ENCODE results near the gene CADPS. TPM values are rescaled to one million over a fixed set of nuclear protein-coding genes. Genes with fewer than 3 reads are reported as not detected.

The CADPS gene
- total and polyA plus RNA-seq, 8 donors: 0.50 to 2.9 (median 2.2) TPM

GRCh38 chr3:62827550-62827949, 47.7 kb downstream of the CADPS start:
- no peaks in the 10 kb centered on the region for H3K36me3 ChIP-seq
- no peaks in the 10 kb centered on the region for H3K4me1 ChIP-seq
- no peak overlapping the region for H3K27ac ChIP-seq
- H3K4me3 ChIP-seq: no peak overlapping the region
- no peak for ATAC-seq
- intact Hi-C loops (cut with DNase I): no loop called here
- no peak for DNase-seq
- TF ChIP-seq CTCF (IDR thresholded peaks at IDR 0.05): no peak
- H3K9me3 ChIP-seq: no peaks in the 10 kb centered on the region
- no peaks in the 10 kb centered on the region for H3K27me3 ChIP-seq

- Histone ChIP-seq H3K4me1 (no peaks in the 10 kb centered on the region), H3K27me3 (no peaks in the 10 kb centered on the region), H3K9me3 (no peaks in the 10 kb centered on the region), H3K36me3 (no peaks in the 10 kb centered on the region), H3K4me3 (no peak overlapping the region), H3K27ac (no peak overlapping the region)
- no peak for TF ChIP-seq CTCF (IDR thresholded peaks at IDR 0.05)
- no peak for ATAC-seq
- DNase-seq: no peak
- intact Hi-C loops (cut with DNase I): no loop called here
Observed at GRCh38 chr3:62824965-62825592, 50.1 kb downstream of the CADPS start.

GRCh38 chr3:62823461-62824050, 51.7 kb downstream of the CADPS start:
- no peak for DNase-seq
- ATAC-seq: no peak

GRCh38 chr3:62822905-62823304, 52.3 kb downstream of the CADPS start:
- H3K9me3 ChIP-seq: no peaks in the 10 kb centered on the region
- H3K27ac ChIP-seq: no peak overlapping the region
- TF ChIP-seq CTCF (IDR thresholded peaks at IDR 0.05): no peak
- H3K36me3 ChIP-seq: no peaks in the 10 kb centered on the region
- H3K4me3 ChIP-seq: no peak overlapping the region
- H3K27me3 ChIP-seq: no peaks in the 10 kb centered on the region
- no peak for ATAC-seq
- intact Hi-C loops (cut with DNase I): no loop called here
- no peaks in the 10 kb centered on the region for H3K4me1 ChIP-seq
- no peak for DNase-seq

More at GRCh38 chr3:62823461-62824050, 51.7 kb downstream of the CADPS start:
- Histone ChIP-seq H3K27me3 (no peaks in the 10 kb centered on the region), H3K4me1 (no peaks in the 10 kb centered on the region), H3K9me3 (no peaks in the 10 kb centered on the region), H3K27ac (no peak overlapping the region), H3K4me3 (no peak overlapping the region), H3K36me3 (no peaks in the 10 kb centered on the region)
- TF ChIP-seq CTCF (IDR thresholded peaks at IDR 0.05): no peak
- intact Hi-C loops (cut with DNase I): no loop called here

- DNase-seq (no peak), ATAC-seq (no peak)
- no peaks in the 10 kb centered on the region for H3K9me3 ChIP-seq
Observed at GRCh38 chr3:62818347-62818746, 56.9 kb downstream of the CADPS start.

More at GRCh38 chr3:62818347-62818746, 56.9 kb downstream of the CADPS start:
- intact Hi-C loops (cut with DNase I): no loop called here
- Histone ChIP-seq H3K27ac (no peak overlapping the region), H3K36me3 (no peaks in the 10 kb centered on the region), H3K27me3 (no peaks in the 10 kb centered on the region), H3K4me3 (no peak overlapping the region), H3K4me1 (no peaks in the 10 kb centered on the region)
- no peak for TF ChIP-seq CTCF (IDR thresholded peaks at IDR 0.05)

Data from left lung (tissue), 10 donors.